H9 (cell line): ENCODE measurements around the gene POU6F2. TPM values are rescaled to one million over a fixed set of nuclear protein-coding genes. Genes with fewer than 3 reads are reported as not detected.

Experiments
- DNase-seq: peaks from one replicate; pipeline ENCODE4 v3.0.0-alpha.2; 2017
- H2AFZ ChIP-seq: one replicate; pipeline ENCODE4 v1.6.1; 2013; ENCODE audit warnings: mild to moderate bottlenecking, low read length, control low read depth, moderate library complexity
- H2AK5ac ChIP-seq: 2 replicates; pipeline ENCODE4 v1.6.1; 2013; ENCODE audit warnings: low read length, control low read depth, mixed read lengths; ENCODE audit not compliant: insufficient read length
- H2BK120ac ChIP-seq: one replicate; pipeline ENCODE4 v1.6.1; 2013; ENCODE audit warnings: low read depth, mild to moderate bottlenecking, low read length, control low read depth, inconsistent platforms; ENCODE audit not compliant: poor library complexity, severe bottlenecking
- H2BK12ac ChIP-seq: 2 replicates; pipeline ENCODE4 v1.6.1; 2013; ENCODE audit warnings: low read length, control low read depth, mixed read lengths, low read depth; ENCODE audit not compliant: insufficient read length
- H2BK15ac ChIP-seq: 2 replicates; pipeline ENCODE4 v1.6.1; 2013; ENCODE audit warnings: low read depth, low read length, control low read depth
- H2BK20ac ChIP-seq: one replicate; pipeline ENCODE4 v1.6.1; 2013; ENCODE audit warnings: low read depth, mild to moderate bottlenecking, low read length, control low read depth, inconsistent platforms; ENCODE audit not compliant: poor library complexity, severe bottlenecking
- H2BK5ac ChIP-seq: 2 replicates; pipeline ENCODE4 v1.6.1; 2013; ENCODE audit warnings: low read length, control low read depth, mixed read lengths; ENCODE audit not compliant: insufficient read length
- H3K14ac ChIP-seq: 2 replicates; pipeline ENCODE4 v1.6.1; 2013; ENCODE audit warnings: low read length, control low read depth; ENCODE audit not compliant: insufficient read depth
- H3K18ac ChIP-seq: 2 replicates; pipeline ENCODE4 v1.6.1; 2013; ENCODE audit warnings: low read depth, mild to moderate bottlenecking, mixed read lengths, low read length, control low read depth; ENCODE audit not compliant: insufficient read length
- H3K23ac ChIP-seq: 2 replicates; pipeline ENCODE4 v1.6.1; 2013; ENCODE audit warnings: low read length, control low read depth, mixed read lengths, low read depth; ENCODE audit not compliant: insufficient read length
- H3K23me2 ChIP-seq: 2 replicates; pipeline ENCODE4 v1.6.1; 2013; ENCODE audit warnings: low read depth, mild to moderate bottlenecking, mixed read lengths, low read length, control low read depth; ENCODE audit not compliant: insufficient read length, poor library complexity, severe bottlenecking
- H3K27ac ChIP-seq: 2 replicates; pipeline ENCODE4 v1.5.1; 2013; ENCODE audit warnings: low read length, control low read depth, mixed read lengths, low read depth; ENCODE audit not compliant: insufficient read length
- H3K27me3 ChIP-seq: 2 replicates; pipeline ENCODE4 v1.6.1; 2013; ENCODE audit warnings: low read length, control low read depth, inconsistent platforms; ENCODE audit not compliant: insufficient read depth
- H3K4ac ChIP-seq: 2 replicates; pipeline ENCODE4 v1.6.1; 2013; ENCODE audit warnings: low read depth, mild to moderate bottlenecking, control low read depth, inconsistent platforms, low read length, moderate library complexity
- H3K4me1 ChIP-seq: 2 replicates; pipeline ENCODE4 v1.6.1; 2013; ENCODE audit warnings: low read length, control low read depth, inconsistent platforms; ENCODE audit not compliant: insufficient read depth
- H3K4me2 ChIP-seq: 2 replicates; pipeline ENCODE4 v1.6.1; 2013; ENCODE audit warnings: low read length, control low read depth, mixed read lengths; ENCODE audit not compliant: insufficient read length, insufficient read depth
- H3K56ac ChIP-seq: 2 replicates; pipeline ENCODE4 v1.6.1; 2013; ENCODE audit warnings: low read depth, mild to moderate bottlenecking, mixed read lengths, low read length, control low read depth; ENCODE audit not compliant: insufficient read length
- H3K79me1 ChIP-seq: 2 replicates; pipeline ENCODE4 v1.6.1; 2013; ENCODE audit warnings: low read depth, mild to moderate bottlenecking, moderate library complexity, low read length, control low read depth, inconsistent platforms; ENCODE audit not compliant: insufficient read depth, poor library complexity, severe bottlenecking
- H3K79me2 ChIP-seq: 2 replicates; pipeline ENCODE4 v1.6.1; 2013; ENCODE audit warnings: low read length, control low read depth, inconsistent platforms; ENCODE audit not compliant: insufficient read depth
- H3K9ac ChIP-seq: 2 replicates; pipeline ENCODE4 v1.6.1; 2013; ENCODE audit warnings: low read length, control low read depth, mixed read lengths; ENCODE audit not compliant: insufficient read length; ENCODE audit errors: extremely low read depth
- H3K9me3 ChIP-seq: one replicate; pipeline ENCODE4 v1.6.1; 2013; ENCODE audit warnings: low read depth, low read length, inconsistent platforms; ENCODE audit not compliant: control insufficient read depth
- H3T11ph ChIP-seq: one replicate; pipeline ENCODE4 v1.6.1; 2013; ENCODE audit warnings: mild to moderate bottlenecking, low read length, control low read depth, inconsistent platforms
- H4K20me1 ChIP-seq: one replicate; pipeline ENCODE4 v1.6.1; 2013; ENCODE audit not compliant: control insufficient read depth, insufficient read length, insufficient read depth
- H4K5ac ChIP-seq: 2 replicates; pipeline ENCODE4 v1.6.1; 2013; ENCODE audit warnings: low read depth, mild to moderate bottlenecking, mixed read lengths, low read length, control low read depth; ENCODE audit not compliant: insufficient read length
- H4K8ac ChIP-seq: replicated peaks from 2 replicates; pipeline ENCODE4 v1.6.1; 2013; ENCODE audit warnings: low read length, control low read depth, mixed read lengths, low read depth; ENCODE audit not compliant: insufficient read length
- H4K91ac ChIP-seq: 2 replicates; pipeline ENCODE4 v1.6.1; 2013; ENCODE audit warnings: low read depth, mild to moderate bottlenecking, moderate library complexity, mixed read lengths, low read length, control low read depth; ENCODE audit not compliant: insufficient read length
- H3K27ac Mint-ChIP-seq, 3 experiments: 2 replicates in 2 of 3; 3 replicates in 1 of 3; pipeline ENCODE4 v1.8.0; 2020 to 2021; ENCODE audit warnings: mixed read lengths in 3 of 3, mild to moderate bottlenecking in 1 of 3, moderate library complexity in 1 of 3
- H3K27me3 Mint-ChIP-seq: 2 replicates; pipeline ENCODE4 v1.8.0; 2021; ENCODE audit warnings: low read depth, mild to moderate bottlenecking, moderate library complexity, mixed read lengths
- H3K36me3 Mint-ChIP-seq, 3 experiments: 2 replicates in 2 of 3; 3 replicates in 1 of 3; pipeline ENCODE4 v1.8.0; 2020 to 2021; ENCODE audit warnings: low read depth in 3 of 3, mixed read lengths in 3 of 3; ENCODE audit not compliant: insufficient read depth in 1 of 3
- H3K4me1 Mint-ChIP-seq, 2 experiments: 2 replicates each; pipeline ENCODE4 v1.8.0; 2020; ENCODE audit warnings: mixed read lengths in 2 of 2
- H3K4me3 Mint-ChIP-seq, 2 experiments: 2 replicates in 1 of 2; 3 replicates in 1 of 2; pipeline ENCODE4 v1.8.0; 2020 to 2021; ENCODE audit warnings: mild to moderate bottlenecking in 2 of 2, mixed read lengths in 2 of 2, moderate library complexity in 1 of 2
- H3K9me3 Mint-ChIP-seq, 2 experiments: 2 replicates in 1 of 2; 3 replicates in 1 of 2; pipeline ENCODE4 v1.8.0; 2020; ENCODE audit warnings: mild to moderate bottlenecking in 2 of 2, mixed read lengths in 2 of 2, moderate library complexity in 1 of 2
- CTCF ChIP-seq: fragments of 200-600 bp; sonication (generic); conservative IDR thresholded peaks from 3 replicates; pipeline ENCODE4 v1.8.0; 2021; ENCODE audit warnings: antibody characterized with exemption, mild to moderate bottlenecking
- WGBS: extraction: QIAGEN DNeasy Blood & Tissue Kit; methylation state at CpG from one replicate; pipeline ENCODE4 v1.1.7; 2013; ENCODE audit warnings: missing lambda C conversion rate, low lambda C conversion rate, mixed read lengths; ENCODE audit not compliant: insufficient read length; ENCODE audit errors: extremely low coverage; 5-methylcytosine and 5-hydroxymethylcytosine counted together
- total RNA-seq: library from RNA; stranded (reverse); gene quantifications from 2 replicates; pipeline ENCODE4 v1.2.1, GENCODE V29; 2021

POU6F2 gene
- total RNA-seq, 1 experiment from 2014 or later, result 1.9 TPM

DNA sequence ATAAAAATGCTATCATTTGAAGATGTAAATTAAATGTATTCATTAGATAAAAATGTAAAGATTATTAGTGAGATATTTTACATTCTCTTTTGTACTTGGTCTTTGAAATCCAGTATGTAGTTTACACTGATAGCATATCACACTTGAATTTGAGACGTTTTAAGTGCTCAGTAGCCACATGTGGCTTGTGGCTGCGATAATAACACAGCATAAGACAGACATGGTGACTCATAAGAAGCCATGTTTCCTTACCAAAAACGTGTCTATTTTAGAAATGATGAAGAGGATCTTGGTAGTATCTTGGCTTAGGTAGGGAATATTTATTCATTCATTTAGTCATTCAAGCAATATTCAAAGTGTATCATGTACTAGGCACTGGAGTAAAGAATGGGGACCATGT is 149.3 kb downstream of the POU6F2 start:
- Mint-ChIP-seq H3K4me3 (no peak overlapping the region), H3K27me3 (no peaks in the 10 kb centered on the region), H3K4me1 (peaks cover 8 to 11% of the 10 kb centered on the region in 2 experiments; a peak in 3 of 4 replicates), H3K36me3 (no peaks in the 10 kb centered on the region), H3K9me3 (no peaks in the 10 kb centered on the region; a peak in 1 of 5 replicates), H3K27ac (no peak overlapping the region)
- H3K79me2 ChIP-seq, result no peaks in the 10 kb centered on the region
- no peak overlapping the region for H2AFZ ChIP-seq
- no peak overlapping the region for H2BK12ac ChIP-seq
- no peak for TF ChIP-seq CTCF
- no peaks in the 10 kb centered on the region for H3K23me2 ChIP-seq
- H3K27ac ChIP-seq, result no peak overlapping the region
- no peak for DNase-seq
- H3K23ac ChIP-seq, result no peak overlapping the region
- no peak overlapping the region for H3K9ac ChIP-seq
- H3T11ph ChIP-seq, result no peak overlapping the region
- no peaks in the 10 kb centered on the region for H3K4me1 ChIP-seq
- H3K27me3 ChIP-seq, result no peaks in the 10 kb centered on the region
- no peaks in the 10 kb centered on the region for H3K9me3 ChIP-seq
- H4K8ac ChIP-seq, result no peak overlapping the region
- no peak overlapping the region for H2BK15ac ChIP-seq
- H2BK20ac ChIP-seq, result no peak overlapping the region
- no peak overlapping the region for H2BK120ac ChIP-seq
- H3K56ac ChIP-seq, result no peak overlapping the region
- no peaks in the 10 kb centered on the region for H3K79me1 ChIP-seq
- no peak overlapping the region for H3K14ac ChIP-seq
- H4K5ac ChIP-seq, result no peak overlapping the region
- H2AK5ac ChIP-seq, result no peak overlapping the region
- H3K4me2 ChIP-seq, result no peak overlapping the region
- no CpG with 5 or more reads among the region's 3 CpGs for whole genome bisulfite sequencing
- no peak overlapping the region for H3K18ac ChIP-seq
- H4K20me1 ChIP-seq, result no peaks in the 10 kb centered on the region
- no peak overlapping the region for H4K91ac ChIP-seq
- no peak overlapping the region for H3K4ac ChIP-seq
- H2BK5ac ChIP-seq, result no peak overlapping the region
